Stomach (tissue), 9 donors: ENCODE results near the gene TAF4. TPM values are rescaled to one million over a fixed set of nuclear protein-coding genes. Genes with fewer than 3 reads are reported as not detected.

Experiments used
- DNase-seq, 2 donors: peaks; one replicate each; pipeline versions ENCODE4 v3.0.0 to v3.0.0-alpha.2; 2013 to 2019
- H3K27ac ChIP-seq, 5 donors: fragments of 200-600 bp in 4 of 5; sonication (generic) in 4 of 5; one replicate each; pipeline ENCODE4 v1.5.1; 2013 to 2019; ENCODE audit warnings: mild to moderate bottlenecking in 1 of 5, moderate library complexity in 1 of 5
- H3K27me3 ChIP-seq, 3 donors: fragments of 200-600 bp; sonication (generic); one replicate each; pipeline ENCODE4 v1.5.1; 2017 to 2019; ENCODE audit warnings: mixed run types in 1 of 3
- H3K36me3 ChIP-seq, 4 donors: fragments of 200-600 bp; sonication (generic); 1 replicate in 3 of 4; 2 replicates in 1 of 4; pipeline ENCODE4 v1.5.1; 2016 to 2019
- H3K4me1 ChIP-seq, 4 donors: fragments of 200-600 bp; sonication (generic); one replicate each; pipeline ENCODE4 v1.5.1; 2016 to 2019
- H3K4me3 ChIP-seq, 4 donors: fragments of 200-600 bp; sonication (generic) in 3 of 4; one replicate each; pipeline ENCODE4 v1.5.1; 2016 to 2019; ENCODE audit warnings: mild to moderate bottlenecking in 1 of 4
- H3K9me3 ChIP-seq, 4 donors: fragments of 200-600 bp; sonication (generic); one replicate each; pipeline ENCODE4 v1.5.1; 2016 to 2019
- EP300 ChIP-seq: sonication (generic); formaldehyde crosslinking; IDR thresholded peaks from one replicate; pipeline ENCODE4 v1.6.1; 2017; ENCODE audit warnings: antibody characterized with exemption
- POLR2A ChIP-seq, 4 donors: fragments of 450-650 bp; IDR thresholded peaks; one replicate each; pipeline ENCODE4 v1.6.1; 2016; ENCODE audit warnings: antibody characterized with exemption in 4 of 4, control low read depth in 2 of 4, mild to moderate bottlenecking in 1 of 4, moderate library complexity in 1 of 4
- POLR2AphosphoS5 ChIP-seq, 3 donors: sonication (generic); formaldehyde crosslinking; IDR thresholded peaks; one replicate each; pipeline ENCODE4 v1.6.1; 2016; ENCODE audit warnings: antibody characterized with exemption in 3 of 3
- WGBS, 5 donors: extraction: QIAGEN DNeasy Blood & Tissue Kit in 3 of 5; methylation state at CpG; one replicate each; pipeline versions ENCODE4 v1.1.5 to v1.1.7; 2013 to 2018; 5-methylcytosine and 5-hydroxymethylcytosine counted together
- intact Hi-C: fragments of 100-400 bp; cut with DNase I; formaldehyde crosslinking; loops from one replicate; pipeline ENCODE4 v1.15.1; 2023; ENCODE audit warnings: low total_unique reads
- polyA plus RNA-seq, 3 donors: library from polyadenylated mRNA; stranded (reverse); fragments of 200-250 nt; gene quantifications; one replicate each; pipeline ENCODE4 v1.2.3, GENCODE V29; 2013
- total RNA-seq, 5 donors: library from RNA; depleted of rRNA; stranded (reverse); fragments of >200 nt; gene quantifications; one replicate each; pipeline versions ENCODE4 v1.1.0 to v1.2.3, GENCODE V29; 2014 to 2016
- TF ChIP-seq, protein P1 (sequence below), 7 experiments: fragments of 450-650 bp in 4 of 7; fragments of 200-600 bp in 3 of 7; sonication (generic) in 3 of 7; IDR thresholded peaks; one replicate each; pipeline ENCODE4 v1.5.1; 2016 to 2019; ENCODE audit warnings: antibody characterized with exemption in 7 of 7, control low read depth in 2 of 7, mild to moderate bottlenecking in 1 of 7
- donor health status: healthy with polysubstance abuse.
- donor health status: Bipolar disorder and iron deficiency.
- donor health status: healthy.

Gene TAF4
- total and polyA plus RNA-seq, 8 donors, result 3.2 to 33.9 (median 11.2) TPM

DNA sequence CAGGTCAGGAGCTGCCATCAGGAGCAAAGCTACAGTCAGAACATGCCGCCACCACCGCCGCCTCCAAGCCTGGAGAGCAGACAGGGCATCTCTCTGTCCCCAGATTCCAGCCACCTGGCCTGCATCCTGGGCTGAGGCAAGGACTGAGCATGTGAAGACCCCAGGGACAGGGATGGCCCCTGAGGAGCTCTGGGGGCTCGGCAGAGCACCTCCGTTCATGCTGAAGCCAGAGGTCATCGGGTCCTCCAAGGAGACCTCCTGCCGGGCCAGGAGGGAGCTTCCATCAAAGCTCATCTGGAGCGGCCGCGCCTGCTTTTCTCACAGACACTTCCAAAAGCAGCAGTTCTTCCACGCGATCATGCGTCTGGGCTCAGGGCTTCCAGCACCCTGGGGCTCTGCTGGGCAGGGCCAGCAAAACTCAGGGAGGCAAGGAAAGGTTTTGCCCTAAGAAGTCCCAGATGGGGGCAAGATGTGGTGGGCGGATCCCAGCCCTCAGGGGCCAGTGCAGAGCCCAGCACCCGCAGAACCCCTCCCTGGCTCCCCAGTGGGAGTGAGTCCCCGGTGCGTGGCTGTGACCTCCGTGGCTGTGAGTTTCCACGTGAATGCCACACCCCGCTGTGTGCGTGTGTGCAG is 138.4 kb downstream of the TAF4 start:
- no peaks in the 10 kb centered on the region for H3K4me1 ChIP-seq
- peaks cover 0 to 33% (median 0%) of the 10 kb centered on the region in 3 donors for H3K27me3 ChIP-seq
- 72 to 84% (median 83%) methylated on average over 13 to 21 of the region's 21 CpGs for WGBS, 5 donors
- intact Hi-C loops, result no loop called here
- H3K4me3 ChIP-seq, result no peak overlapping the region
- H3K9me3 ChIP-seq, result no peaks in the 10 kb centered on the region
- TF ChIP-seq POLR2AphosphoS5 (IDR thresholded peaks at IDR 0.05), result no peak
- no peak for TF ChIP-seq POLR2A (IDR thresholded peaks at IDR 0.05)
- TF ChIP-seq, protein P1, sequence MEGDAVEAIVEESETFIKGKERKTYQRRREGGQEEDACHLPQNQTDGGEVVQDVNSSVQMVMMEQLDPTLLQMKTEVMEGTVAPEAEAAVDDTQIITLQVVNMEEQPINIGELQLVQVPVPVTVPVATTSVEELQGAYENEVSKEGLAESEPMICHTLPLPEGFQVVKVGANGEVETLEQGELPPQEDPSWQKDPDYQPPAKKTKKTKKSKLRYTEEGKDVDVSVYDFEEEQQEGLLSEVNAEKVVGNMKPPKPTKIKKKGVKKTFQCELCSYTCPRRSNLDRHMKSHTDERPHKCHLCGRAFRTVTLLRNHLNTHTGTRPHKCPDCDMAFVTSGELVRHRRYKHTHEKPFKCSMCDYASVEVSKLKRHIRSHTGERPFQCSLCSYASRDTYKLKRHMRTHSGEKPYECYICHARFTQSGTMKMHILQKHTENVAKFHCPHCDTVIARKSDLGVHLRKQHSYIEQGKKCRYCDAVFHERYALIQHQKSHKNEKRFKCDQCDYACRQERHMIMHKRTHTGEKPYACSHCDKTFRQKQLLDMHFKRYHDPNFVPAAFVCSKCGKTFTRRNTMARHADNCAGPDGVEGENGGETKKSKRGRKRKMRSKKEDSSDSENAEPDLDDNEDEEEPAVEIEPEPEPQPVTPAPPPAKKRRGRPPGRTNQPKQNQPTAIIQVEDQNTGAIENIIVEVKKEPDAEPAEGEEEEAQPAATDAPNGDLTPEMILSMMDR (IDR thresholded peaks at IDR 0.05), result no peak
- TF ChIP-seq EP300, result no peak
- no peak for DNase-seq
- no peak overlapping the region for H3K27ac ChIP-seq
- H3K36me3 ChIP-seq, result no peaks in the 10 kb centered on the region

DNA sequence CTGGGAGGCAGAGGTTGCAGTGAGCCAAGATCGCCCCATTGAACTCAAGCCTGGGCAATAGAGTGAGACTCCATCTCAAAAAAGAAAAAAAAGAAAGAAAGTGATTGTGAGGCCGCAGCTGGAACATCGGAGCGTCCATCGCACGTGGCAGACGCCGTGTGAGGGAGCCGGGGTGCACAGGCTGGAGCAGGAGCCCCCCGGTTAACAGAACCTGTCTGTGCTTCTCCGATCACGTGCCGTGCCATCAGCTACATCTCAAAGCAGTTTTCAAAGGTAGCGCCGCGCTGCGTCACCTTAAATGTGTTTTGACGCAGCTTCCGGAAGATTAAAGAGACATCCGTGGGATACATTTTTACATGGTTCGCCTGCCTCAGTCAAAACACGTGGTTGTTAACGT is 138.9 kb downstream of the TAF4 start:
- no peak overlapping the region for H3K27ac ChIP-seq

DNA sequence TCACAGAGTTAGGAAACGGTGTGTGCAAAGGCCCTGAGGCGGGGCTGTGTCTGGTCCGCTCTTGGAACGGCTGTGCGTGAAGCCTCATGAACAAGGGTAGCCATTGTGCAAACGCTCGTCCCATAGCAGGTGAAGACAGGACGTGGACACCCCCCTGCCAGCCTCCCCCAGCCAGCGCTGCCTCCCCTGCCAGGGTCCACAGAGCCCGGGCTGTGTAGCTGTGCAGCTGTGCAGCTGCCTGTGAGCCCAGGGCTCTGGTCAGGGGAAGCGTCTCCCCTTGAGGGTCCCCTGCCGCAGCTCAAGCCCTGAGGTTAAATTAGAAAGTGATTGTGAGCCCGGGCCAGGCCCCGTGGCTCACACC is 139.4 kb downstream of the TAF4 start:
- Histone ChIP-seq H3K4me3 (no peak overlapping the region), H3K27ac (no peak overlapping the region), H3K9me3 (no peaks in the 10 kb centered on the region), H3K27me3 (peaks cover 0 to 26% (median 0%) of the 10 kb centered on the region in 3 donors), H3K36me3 (no peaks in the 10 kb centered on the region), H3K4me1 (no peaks in the 10 kb centered on the region)
- TF ChIP-seq POLR2A (IDR thresholded peaks at IDR 0.05) (no peak), POLR2AphosphoS5 (IDR thresholded peaks at IDR 0.05) (no peak), EP300 (no peak)
- TF ChIP-seq, protein P1 (IDR thresholded peaks at IDR 0.05), result no peak
- intact Hi-C loops, result no loop called here
- 83 to 91% (median 86%) methylated on average over 13 to 14 of the region's 14 CpGs for WGBS, 5 donors
- DNase-seq, result no peak

More for the DNA sequence above, 138.9 kb downstream of the TAF4 start:
- Histone ChIP-seq H3K4me3 (no peak overlapping the region), H3K36me3 (no peaks in the 10 kb centered on the region), H3K9me3 (no peaks in the 10 kb centered on the region), H3K4me1 (no peaks in the 10 kb centered on the region), H3K27me3 (peaks cover 0 to 31% (median 0%) of the 10 kb centered on the region in 3 donors)
- intact Hi-C loops, result no loop called here
- WGBS, 5 donors, result 89 to 94% (median 90%) methylated on average over 23 of the region's 23 CpGs
- TF ChIP-seq POLR2AphosphoS5 (IDR thresholded peaks at IDR 0.05), result no peak
- TF ChIP-seq, protein P1 (IDR thresholded peaks at IDR 0.05), result no peak
- TF ChIP-seq POLR2A (IDR thresholded peaks at IDR 0.05), result no peak
- no peak for TF ChIP-seq EP300
- DNase-seq, result no peak

DNA sequence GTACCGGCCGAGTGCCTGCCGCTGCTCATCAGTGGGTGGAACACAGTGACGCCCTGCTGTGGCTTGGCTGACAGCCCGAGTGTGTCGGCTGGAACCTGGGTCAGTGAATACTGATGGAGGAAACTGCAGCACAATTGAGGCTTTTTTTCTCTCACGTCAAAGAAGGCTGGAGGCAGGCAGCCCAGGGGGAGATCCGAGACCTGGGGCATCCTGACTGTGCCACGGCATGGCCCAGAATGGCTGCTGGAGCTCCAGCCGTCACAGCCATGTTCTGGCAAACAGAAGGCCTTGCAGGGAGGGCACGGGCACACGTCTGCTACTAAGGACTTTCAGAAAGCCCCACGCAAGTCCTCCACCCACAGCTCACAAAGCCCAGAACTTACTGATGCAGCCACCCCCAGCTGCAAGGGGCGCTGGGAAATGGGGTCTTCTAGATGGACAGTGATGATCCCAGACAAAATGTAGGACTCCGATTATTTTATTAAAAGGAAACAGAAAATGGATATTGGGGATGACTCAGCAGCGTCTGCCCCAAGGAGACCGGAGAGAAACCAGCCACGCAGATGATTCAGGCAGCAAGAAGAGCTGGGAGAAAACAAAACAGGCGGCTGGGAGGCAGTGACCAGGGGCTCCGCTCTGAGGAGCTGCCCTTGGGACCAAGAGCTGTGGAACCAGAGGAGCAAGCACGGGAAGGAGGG is 140.0 kb downstream of the TAF4 start:
- intact Hi-C loops, result no loop called here

More for the DNA sequence above, 140.0 kb downstream of the TAF4 start:
- no peaks in the 10 kb centered on the region for H3K36me3 ChIP-seq
- peaks cover 0 to 26% (median 0%) of the 10 kb centered on the region in 3 donors for H3K27me3 ChIP-seq
- 70 to 81% (median 74%) methylated on average over 21 of the region's 21 CpGs for WGBS, 5 donors
- no peaks in the 10 kb centered on the region for H3K9me3 ChIP-seq
- no peak overlapping the region for H3K27ac ChIP-seq
- H3K4me3 ChIP-seq, result no peak overlapping the region
- H3K4me1 ChIP-seq, result no peaks in the 10 kb centered on the region
- DNase-seq, result no peak
- TF ChIP-seq EP300, result no peak
- TF ChIP-seq, protein P1 (IDR thresholded peaks at IDR 0.05), result no peak
- TF ChIP-seq POLR2A (IDR thresholded peaks at IDR 0.05), result no peak
- TF ChIP-seq POLR2AphosphoS5 (IDR thresholded peaks at IDR 0.05), result no peak
